IPS DF 19.7 (cell line): Measurements from ENCODE around the gene ZNF888.
"Not testable (repeated sequence)": the region's sequence is repeated elsewhere in the genome, so short reads cannot be mapped to it uniquely, and the experiment has no call there.

Source experiments
- DNase-seq: peaks from one replicate; pipeline ENCODE4 v3.0.0-alpha.2; 2013; ENCODE audit warnings: low read depth, low spot score

ZNF888 gene

GRCh38 chr19:52880895-52881389, 42.3 kb downstream of the ZNF888 start:
- DNase-seq: no peak

- not testable (repeated sequence) for DNase-seq
Observed at GRCh38 chr19:52872996-52873395, 50.2 kb downstream of the ZNF888 start.

- no peak for DNase-seq
Observed at GRCh38 chr19:52871466-52871865, 51.8 kb downstream of the ZNF888 start.

- not testable (repeated sequence) for DNase-seq
Observed at GRCh38 chr19:52868031-52868430, 55.2 kb downstream of the ZNF888 start.

- DNase-seq: peak; percentile 30
Observed at GRCh38 chr19:52857378-52858191, 65.6 kb downstream of the ZNF888 start, which contains the start of gene ZNF468. ZNF468 (minus strand) TSS chr19:52857619; CDS start chr19:52854272, 3,347 bp downstream.

GRCh38 chr19:52856540-52857377, 66.5 kb downstream of the ZNF888 start:
- not testable (repeated sequence) for DNase-seq
